ENCODE results near the gene GABBR2. TPM values are rescaled to one million over a fixed set of nuclear protein-coding genes. Genes with fewer than 3 reads are reported as not detected.

The GABBR2 gene
- polyA plus RNA-seq, 4 donors, result 0.09 to 1.4 (median 0.71) TPM; not detected in 1

DNA sequence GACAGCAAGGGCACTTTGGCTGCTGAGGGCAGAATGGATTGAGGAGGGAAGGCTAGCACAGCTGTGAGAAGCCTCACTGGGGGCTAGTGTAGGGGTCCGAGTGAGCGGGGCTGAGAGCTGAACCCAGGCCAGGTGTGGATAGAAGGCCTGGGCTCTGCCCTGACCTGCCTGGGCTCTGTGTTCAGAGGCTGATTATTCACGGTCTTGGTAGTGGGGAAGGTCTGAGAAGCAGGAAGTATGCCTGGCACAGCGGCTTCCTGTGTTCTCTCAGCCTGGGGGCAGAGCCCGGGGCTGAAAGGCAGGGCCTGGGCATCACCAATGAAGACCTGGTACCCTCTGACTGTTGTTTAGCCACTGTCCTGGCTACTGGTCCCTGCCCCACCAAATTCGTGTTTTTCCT, 316.9 kb downstream of the GABBR2 start:
- Histone ChIP-seq H3K4me1 (ENCODE audit: control insufficient read depth in 3 of 3, insufficient read depth in 2 of 3, low read depth in 1 of 3, low read length in 2 of 3) (no peaks in the 10 kb centered on the region), H3K27ac (ENCODE audit: low read depth in 1 of 3, low read length in 2 of 3) (no peak overlapping the region), H3K36me3 (ENCODE audit: control insufficient read depth in 3 of 3, insufficient read depth in 2 of 3, low read depth in 1 of 3, low read length in 3 of 3) (no peaks in the 10 kb centered on the region), H3K4me3 (ENCODE audit: low read depth in 1 of 3, low read length in 3 of 3) (no peak overlapping the region), H3K9me3 (ENCODE audit: control insufficient read depth in 2 of 2, insufficient read depth in 1 of 2, low read depth in 1 of 2, low read length in 1 of 2) (peaks cover 0 to 6% of the 10 kb centered on the region in 2 donors), H3K27me3 (ENCODE audit: control insufficient read depth in 3 of 3, insufficient read depth in 3 of 3, low read length in 3 of 3) (no peaks in the 10 kb centered on the region)
- WGBS, 3 donors, result 58 to 74% (median 65%) methylated on average over 6 of the region's 6 CpGs
- FAIRE-seq (no peak), DNase-seq (no peak)

DNA sequence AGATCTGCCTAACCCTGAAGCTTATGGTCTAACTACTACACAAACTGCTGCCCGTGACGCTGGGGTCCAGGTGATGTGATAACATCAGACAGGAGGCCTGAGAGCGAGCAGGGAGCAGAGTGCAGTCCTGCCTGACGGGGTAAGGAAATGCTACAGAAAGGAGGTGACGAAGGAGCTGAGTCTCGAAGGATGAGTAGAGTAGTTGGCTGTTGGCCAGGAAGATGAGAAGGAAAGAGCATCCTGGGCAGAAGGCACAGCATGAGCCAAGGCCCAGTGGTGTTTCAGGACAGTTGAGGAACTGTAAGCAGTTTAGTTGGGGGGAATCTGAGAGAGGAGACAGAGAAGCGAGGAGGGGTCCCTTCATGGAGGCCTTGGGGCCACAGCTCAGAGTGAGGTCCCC, 317.3 kb downstream of the GABBR2 start:
- WGBS, 3 donors, result 82 to 93% (median 87%) methylated on average over 7 of the region's 7 CpGs
- Histone ChIP-seq H3K27ac (ENCODE audit: low read depth in 1 of 3, low read length in 2 of 3) (no peak overlapping the region), H3K4me3 (ENCODE audit: low read depth in 1 of 3, low read length in 3 of 3) (no peak overlapping the region), H3K4me1 (ENCODE audit: control insufficient read depth in 3 of 3, insufficient read depth in 2 of 3, low read depth in 1 of 3, low read length in 2 of 3) (no peaks in the 10 kb centered on the region), H3K36me3 (ENCODE audit: control insufficient read depth in 3 of 3, insufficient read depth in 2 of 3, low read depth in 1 of 3, low read length in 3 of 3) (no peaks in the 10 kb centered on the region), H3K27me3 (ENCODE audit: control insufficient read depth in 3 of 3, insufficient read depth in 3 of 3, low read length in 3 of 3) (peaks cover 0 to 2% (median 0%) of the 10 kb centered on the region in 3 donors), H3K9me3 (ENCODE audit: control insufficient read depth in 2 of 2, insufficient read depth in 1 of 2, low read depth in 1 of 2, low read length in 1 of 2) (peaks cover 0 to 6% of the 10 kb centered on the region in 2 donors)
- DNase-seq (no peak), FAIRE-seq (no peak)

DNA sequence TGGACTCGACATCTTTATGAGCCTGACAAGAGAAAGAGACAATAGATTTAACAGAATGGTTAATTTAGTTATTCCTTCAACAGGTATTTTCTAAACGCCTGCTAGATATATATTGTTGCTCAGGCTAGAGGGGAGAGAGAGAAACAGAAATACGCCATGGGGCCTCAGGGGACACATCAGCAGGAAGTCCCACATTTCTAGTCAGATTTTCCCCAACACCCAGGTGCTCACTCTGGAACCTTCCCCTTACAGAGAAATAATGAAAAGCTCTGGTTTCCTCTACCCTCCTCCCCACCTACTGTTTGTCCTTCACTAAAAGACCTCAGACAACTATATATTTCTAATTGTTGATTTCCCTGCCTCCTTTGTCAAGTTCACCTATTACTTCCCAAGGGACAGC, 323.0 kb downstream of the GABBR2 start:
- no peak for DNase-seq
- Histone ChIP-seq H3K4me3 (ENCODE audit: low read depth in 1 of 3, low read length in 3 of 3) (no peak overlapping the region), H3K36me3 (ENCODE audit: control insufficient read depth in 3 of 3, insufficient read depth in 2 of 3, low read depth in 1 of 3, low read length in 3 of 3) (no peaks in the 10 kb centered on the region), H3K27ac (ENCODE audit: low read depth in 1 of 3, low read length in 2 of 3) (no peak overlapping the region), H3K4me1 (ENCODE audit: control insufficient read depth in 3 of 3, insufficient read depth in 2 of 3, low read depth in 1 of 3, low read length in 2 of 3) (peaks cover 0 to under 1% (median 0%) of the 10 kb centered on the region in 3 donors), H3K27me3 (ENCODE audit: control insufficient read depth in 3 of 3, insufficient read depth in 3 of 3, low read length in 3 of 3) (peaks cover 0 to 3% (median 0%) of the 10 kb centered on the region in 3 donors), H3K9me3 (ENCODE audit: control insufficient read depth in 2 of 2, insufficient read depth in 1 of 2, low read depth in 1 of 2, low read length in 1 of 2) (peaks cover 0 to 3% of the 10 kb centered on the region in 2 donors)
- WGBS, 3 donors, result 86 to 90% (median 89%) methylated on average over 3 of the region's 3 CpGs
- no peak for FAIRE-seq

- peaks cover 0 to 3% of the 10 kb centered on the region in 2 donors for H3K9me3 ChIP-seq (ENCODE audit: control insufficient read depth in 2 of 2, insufficient read depth in 1 of 2, low read depth in 1 of 2, low read length in 1 of 2)
- H3K36me3 ChIP-seq (ENCODE audit: control insufficient read depth in 3 of 3, insufficient read depth in 2 of 3, low read depth in 1 of 3, low read length in 3 of 3), result no peaks in the 10 kb centered on the region
- H3K4me3 ChIP-seq (ENCODE audit: low read depth in 1 of 3, low read length in 3 of 3), result no peak overlapping the region
- H3K4me1 ChIP-seq (ENCODE audit: control insufficient read depth in 3 of 3, insufficient read depth in 2 of 3, low read depth in 1 of 3, low read length in 2 of 3), result peaks cover 0 to 19% (median 0%) of the 10 kb centered on the region in 3 donors
- FAIRE-seq, result no peak
- DNase-seq, result no peak
- H3K27ac ChIP-seq (ENCODE audit: low read depth in 1 of 3, low read length in 2 of 3), result no peak overlapping the region
- H3K27me3 ChIP-seq (ENCODE audit: control insufficient read depth in 3 of 3, insufficient read depth in 3 of 3, low read length in 3 of 3), result peaks cover 0 to 3% (median 0%) of the 10 kb centered on the region in 3 donors
- WGBS, 3 donors, result 67 to 81% (median 73%) methylated on average over 4 of the region's 4 CpGs
Observed at GRCh38 chr9:98383758-98384157, 325.0 kb downstream of the GABBR2 start.

- peaks cover 0 to 7% of the 10 kb centered on the region in 2 donors for H3K9me3 ChIP-seq (ENCODE audit: control insufficient read depth in 2 of 2, insufficient read depth in 1 of 2, low read depth in 1 of 2, low read length in 1 of 2)
- no peak overlapping the region for H3K27ac ChIP-seq (ENCODE audit: low read depth in 1 of 3, low read length in 2 of 3)
- 83 to 87% (median 84%) methylated on average over 12 of the region's 12 CpGs for WGBS, 3 donors
- H3K4me3 ChIP-seq (ENCODE audit: low read depth in 1 of 3, low read length in 3 of 3), result no peak overlapping the region
- no peak for FAIRE-seq
- H3K4me1 ChIP-seq (ENCODE audit: control insufficient read depth in 3 of 3, insufficient read depth in 2 of 3, low read depth in 1 of 3, low read length in 2 of 3), result peaks cover 0 to 37% (median 0%) of the 10 kb centered on the region in 3 donors
- H3K27me3 ChIP-seq (ENCODE audit: control insufficient read depth in 3 of 3, insufficient read depth in 3 of 3, low read length in 3 of 3), result peaks cover 0 to 2% (median 0%) of the 10 kb centered on the region in 3 donors
- H3K36me3 ChIP-seq (ENCODE audit: control insufficient read depth in 3 of 3, insufficient read depth in 2 of 3, low read depth in 1 of 3, low read length in 3 of 3), result no peaks in the 10 kb centered on the region
- DNase-seq, result no peak
Observed at GRCh38 chr9:98381311-98382103, 327.2 kb downstream of the GABBR2 start.

DNA sequence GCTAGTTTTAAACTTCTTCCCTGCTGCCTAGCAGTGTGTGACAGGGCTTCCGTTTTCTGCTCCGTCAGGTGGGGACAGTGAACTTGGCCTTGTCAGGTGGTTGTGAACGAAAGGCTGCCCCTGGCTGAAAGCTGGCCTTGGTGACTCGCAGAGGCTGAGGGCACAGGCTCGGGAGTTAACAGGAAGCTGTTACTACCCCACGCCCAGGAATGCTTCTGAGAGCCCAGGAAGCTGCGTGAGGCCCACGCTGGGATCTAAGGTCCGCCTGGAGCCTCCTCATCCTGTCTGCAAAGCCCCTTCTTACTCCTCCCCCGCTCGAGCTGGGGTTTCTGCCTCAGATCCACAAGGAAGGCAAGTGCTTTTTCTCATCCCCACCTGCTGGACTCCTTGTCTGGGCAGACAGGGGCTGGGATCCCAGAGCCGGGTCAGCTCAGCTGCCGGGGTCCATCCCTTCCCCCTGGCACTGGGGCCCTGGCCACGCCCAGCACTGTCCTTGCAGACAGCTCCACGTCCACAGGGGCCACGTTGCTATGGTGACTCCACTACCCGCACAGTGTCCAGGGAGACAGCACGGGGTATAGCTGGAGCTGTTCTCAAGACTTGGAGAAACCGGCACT, 328.6 kb downstream of the GABBR2 start:
- 30 to 41% (median 31%) methylated on average over 19 of the region's 19 CpGs for WGBS, 3 donors
- Histone ChIP-seq H3K27ac (ENCODE audit: low read depth in 1 of 3, low read length in 2 of 3) (peak overlapping the region in 1 of 3 donors; percentile 80), H3K4me3 (ENCODE audit: low read depth in 1 of 3, low read length in 3 of 3) (peak overlapping the region in 1 of 3 donors; percentile 5), H3K9me3 (ENCODE audit: control insufficient read depth in 2 of 2, insufficient read depth in 1 of 2, low read depth in 1 of 2, low read length in 1 of 2) (peaks cover 0 to 7% of the 10 kb centered on the region in 2 donors), H3K27me3 (ENCODE audit: control insufficient read depth in 3 of 3, insufficient read depth in 3 of 3, low read length in 3 of 3) (no peaks in the 10 kb centered on the region), H3K4me1 (ENCODE audit: control insufficient read depth in 3 of 3, insufficient read depth in 2 of 3, low read depth in 1 of 3, low read length in 2 of 3) (peaks cover 0 to 50% (median 4%) of the 10 kb centered on the region in 3 donors), H3K36me3 (ENCODE audit: control insufficient read depth in 3 of 3, insufficient read depth in 2 of 3, low read depth in 1 of 3, low read length in 3 of 3) (no peaks in the 10 kb centered on the region)
- DNase-seq, result peak; percentile 58 to 93
- FAIRE-seq, result no peak

- Histone ChIP-seq H3K4me1 (ENCODE audit: control insufficient read depth in 3 of 3, insufficient read depth in 2 of 3, low read depth in 1 of 3, low read length in 2 of 3) (peaks cover 0 to 55% (median 7%) of the 10 kb centered on the region in 3 donors), H3K4me3 (ENCODE audit: low read depth in 1 of 3, low read length in 3 of 3) (no peak overlapping the region), H3K36me3 (ENCODE audit: control insufficient read depth in 3 of 3, insufficient read depth in 2 of 3, low read depth in 1 of 3, low read length in 3 of 3) (no peaks in the 10 kb centered on the region), H3K27ac (ENCODE audit: low read depth in 1 of 3, low read length in 2 of 3) (peak overlapping the region in 1 of 3 donors; percentile 80), H3K27me3 (ENCODE audit: control insufficient read depth in 3 of 3, insufficient read depth in 3 of 3, low read length in 3 of 3) (no peaks in the 10 kb centered on the region), H3K9me3 (ENCODE audit: control insufficient read depth in 2 of 2, insufficient read depth in 1 of 2, low read depth in 1 of 2, low read length in 1 of 2) (peaks cover 0 to 7% of the 10 kb centered on the region in 2 donors)
- DNase-seq (no peak), FAIRE-seq (no peak)
- WGBS, 3 donors, result 13 to 73% (median 41%) methylated on average over 1 of the region's 1 CpG
Observed at GRCh38 chr9:98379572-98379971, 329.2 kb downstream of the GABBR2 start.

GRCh38 chr9:98378794-98379193, 329.9 kb downstream of the GABBR2 start:
- no peak for FAIRE-seq
- Histone ChIP-seq H3K4me1 (ENCODE audit: control insufficient read depth in 3 of 3, insufficient read depth in 2 of 3, low read depth in 1 of 3, low read length in 2 of 3) (peaks cover 0 to 60% (median 7%) of the 10 kb centered on the region in 3 donors), H3K27ac (ENCODE audit: low read depth in 1 of 3, low read length in 2 of 3) (no peak overlapping the region), H3K4me3 (ENCODE audit: low read depth in 1 of 3, low read length in 3 of 3) (no peak overlapping the region), H3K27me3 (ENCODE audit: control insufficient read depth in 3 of 3, insufficient read depth in 3 of 3, low read length in 3 of 3) (no peaks in the 10 kb centered on the region), H3K9me3 (ENCODE audit: control insufficient read depth in 2 of 2, insufficient read depth in 1 of 2, low read depth in 1 of 2, low read length in 1 of 2) (peaks cover 0 to 7% of the 10 kb centered on the region in 2 donors), H3K36me3 (ENCODE audit: control insufficient read depth in 3 of 3, insufficient read depth in 2 of 3, low read depth in 1 of 3, low read length in 3 of 3) (no peaks in the 10 kb centered on the region)
- WGBS, 3 donors, result 91 to 96% (median 95%) methylated on average over 5 of the region's 5 CpGs
- no peak for DNase-seq
